ENCODE results near the gene MYRIP. TPM values are rescaled to one million over a fixed set of nuclear protein-coding genes. Genes with fewer than 3 reads are reported as not detected.

Gene MYRIP
- total and polyA plus RNA-seq, 3 donors from 2014 or later = 2.4 to 5.8 (median 4.8) TPM

- no peaks in the 10 kb centered on the region for H3K36me3 ChIP-seq (ENCODE audit: low read depth, missing control alignments)
- intact Hi-C loops (cut with DNase I; ENCODE audit: low total_unique reads) = no loop called here
- H3K4me3 ChIP-seq = no peak overlapping the region
- H3K4me1 ChIP-seq = peaks cover 2% of the 10 kb centered on the region
- no peak for TF ChIP-seq POLR2A (IDR thresholded peaks at IDR 0.05)
- TF ChIP-seq, protein P1, sequence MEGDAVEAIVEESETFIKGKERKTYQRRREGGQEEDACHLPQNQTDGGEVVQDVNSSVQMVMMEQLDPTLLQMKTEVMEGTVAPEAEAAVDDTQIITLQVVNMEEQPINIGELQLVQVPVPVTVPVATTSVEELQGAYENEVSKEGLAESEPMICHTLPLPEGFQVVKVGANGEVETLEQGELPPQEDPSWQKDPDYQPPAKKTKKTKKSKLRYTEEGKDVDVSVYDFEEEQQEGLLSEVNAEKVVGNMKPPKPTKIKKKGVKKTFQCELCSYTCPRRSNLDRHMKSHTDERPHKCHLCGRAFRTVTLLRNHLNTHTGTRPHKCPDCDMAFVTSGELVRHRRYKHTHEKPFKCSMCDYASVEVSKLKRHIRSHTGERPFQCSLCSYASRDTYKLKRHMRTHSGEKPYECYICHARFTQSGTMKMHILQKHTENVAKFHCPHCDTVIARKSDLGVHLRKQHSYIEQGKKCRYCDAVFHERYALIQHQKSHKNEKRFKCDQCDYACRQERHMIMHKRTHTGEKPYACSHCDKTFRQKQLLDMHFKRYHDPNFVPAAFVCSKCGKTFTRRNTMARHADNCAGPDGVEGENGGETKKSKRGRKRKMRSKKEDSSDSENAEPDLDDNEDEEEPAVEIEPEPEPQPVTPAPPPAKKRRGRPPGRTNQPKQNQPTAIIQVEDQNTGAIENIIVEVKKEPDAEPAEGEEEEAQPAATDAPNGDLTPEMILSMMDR (IDR thresholded peaks at IDR 0.05) = no peak
- WGBS, 2 donors = 45 to 65% methylated on average over 3 of the region's 3 CpGs
- H3K27ac ChIP-seq = no peak overlapping the region
- H3K27me3 ChIP-seq = no peaks in the 10 kb centered on the region
- H3K9me3 ChIP-seq = no peaks in the 10 kb centered on the region
- no peak for DNase-seq
Observed at GRCh38 chr3:39911465-39912309, 102.3 kb downstream of the MYRIP start.

- Histone ChIP-seq H3K36me3 (ENCODE audit: low read depth, missing control alignments) (no peaks in the 10 kb centered on the region), H3K4me1 (peaks cover 2% of the 10 kb centered on the region), H3K27ac (no peak overlapping the region), H3K9me3 (no peaks in the 10 kb centered on the region), H3K4me3 (no peak overlapping the region), H3K27me3 (no peaks in the 10 kb centered on the region)
- 76 to 90% methylated on average over 2 of the region's 2 CpGs for WGBS, 2 donors
- TF ChIP-seq, protein P1 (IDR thresholded peaks at IDR 0.05) = no peak
- TF ChIP-seq POLR2A (IDR thresholded peaks at IDR 0.05) = no peak
- intact Hi-C loops (cut with DNase I; ENCODE audit: low total_unique reads) = no loop called here
- DNase-seq = no peak
Observed at GRCh38 chr3:39915027-39915426, 105.6 kb downstream of the MYRIP start.

GRCh38 chr3:39917065-39917773 is 107.8 kb downstream of the MYRIP start:
- peaks cover 2% of the 10 kb centered on the region for H3K4me1 ChIP-seq
- H3K36me3 ChIP-seq (ENCODE audit: low read depth, missing control alignments) = no peaks in the 10 kb centered on the region
- 36 to 63% methylated on average over 1 of the region's 1 CpG for WGBS, 2 donors
- no peak overlapping the region for H3K4me3 ChIP-seq
- TF ChIP-seq, protein P1 (IDR thresholded peaks at IDR 0.05) = no peak
- no peak for TF ChIP-seq POLR2A (IDR thresholded peaks at IDR 0.05)
- intact Hi-C loops (cut with DNase I; ENCODE audit: low total_unique reads) = no loop called here
- no peaks in the 10 kb centered on the region for H3K9me3 ChIP-seq
- H3K27ac ChIP-seq = no peak overlapping the region
- DNase-seq = no peak
- H3K27me3 ChIP-seq = no peaks in the 10 kb centered on the region

DNA sequence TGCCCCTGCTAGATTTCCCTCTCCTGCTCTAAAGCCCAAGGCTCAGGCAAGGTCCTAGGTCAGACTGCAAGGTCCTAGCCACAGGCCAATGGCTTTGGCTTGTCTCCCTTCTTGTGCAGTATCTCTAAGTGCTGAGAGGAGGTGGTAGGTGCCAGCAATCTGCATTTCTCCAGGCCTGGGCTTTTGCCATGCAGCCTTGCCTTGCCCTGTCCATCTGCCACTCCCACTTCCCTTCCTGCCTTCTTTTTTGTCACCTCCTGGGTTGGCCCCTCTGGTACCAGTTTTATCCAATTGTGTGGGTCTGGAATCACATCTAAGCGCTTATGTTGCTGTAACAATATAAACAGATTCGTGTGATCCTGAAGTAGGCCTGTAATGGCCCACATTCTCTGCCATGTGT is 109.9 kb downstream of the MYRIP start:
- Histone ChIP-seq H3K4me3 (no peak overlapping the region), H3K9me3 (no peaks in the 10 kb centered on the region), H3K27me3 (no peaks in the 10 kb centered on the region), H3K4me1 (peaks cover 2% of the 10 kb centered on the region), H3K27ac (no peak overlapping the region), H3K36me3 (ENCODE audit: low read depth, missing control alignments) (no peaks in the 10 kb centered on the region)
- TF ChIP-seq, protein P1 (IDR thresholded peaks at IDR 0.05) = no peak
- no peak for TF ChIP-seq POLR2A (IDR thresholded peaks at IDR 0.05)
- DNase-seq = no peak
- intact Hi-C loops (cut with DNase I; ENCODE audit: low total_unique reads) = no loop called here
- WGBS, 2 donors = 94 to 100% methylated on average over 2 of the region's 2 CpGs

Measured in testis (tissue), 3 donors.